ENCODE data around the gene ZFP36L1.

The ZFP36L1 gene

DNA sequence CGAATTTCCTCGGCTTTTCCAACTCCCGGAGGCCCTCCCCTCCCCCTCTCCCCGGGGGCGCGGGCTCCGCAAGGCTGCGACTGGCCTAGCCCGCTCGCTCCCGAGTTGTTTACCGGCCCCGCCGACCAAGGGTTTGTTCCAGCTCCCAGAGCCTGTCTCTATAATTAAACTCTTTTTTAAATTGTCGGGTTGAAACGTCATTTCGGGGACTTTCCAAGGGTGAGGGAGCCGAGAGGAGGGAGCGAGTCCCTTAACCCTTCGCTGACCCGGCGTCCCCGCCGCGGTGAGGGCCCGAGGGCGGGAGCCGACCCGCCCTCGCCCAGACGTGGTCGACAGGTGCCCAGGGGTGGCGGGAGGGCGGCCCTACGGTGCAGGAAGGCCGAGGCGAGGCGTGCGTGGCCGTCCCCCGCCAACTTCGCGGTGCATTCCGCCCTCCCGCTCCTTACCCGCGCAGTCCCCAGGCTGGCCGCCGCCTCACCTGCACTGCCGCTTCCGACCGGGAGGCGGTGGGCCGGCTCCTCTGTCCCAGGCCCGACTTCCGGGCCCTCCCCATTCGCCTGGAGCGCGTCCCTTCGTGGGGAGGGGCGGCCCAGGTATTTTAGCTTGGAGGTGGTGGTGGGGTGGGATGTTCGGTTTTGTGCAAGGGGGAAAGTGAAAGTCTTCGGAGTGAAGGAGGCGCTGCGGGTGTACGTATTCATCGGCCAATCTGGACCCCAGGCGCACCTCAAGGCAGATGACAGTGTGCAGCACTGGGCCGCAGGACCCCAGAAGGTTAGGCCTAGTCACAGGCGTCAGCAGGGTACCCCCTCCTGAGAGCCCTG is 2.9 kb upstream of the ZFP36L1 start:
- peak; percentile 45 to 61 for DNase-seq

DNA sequence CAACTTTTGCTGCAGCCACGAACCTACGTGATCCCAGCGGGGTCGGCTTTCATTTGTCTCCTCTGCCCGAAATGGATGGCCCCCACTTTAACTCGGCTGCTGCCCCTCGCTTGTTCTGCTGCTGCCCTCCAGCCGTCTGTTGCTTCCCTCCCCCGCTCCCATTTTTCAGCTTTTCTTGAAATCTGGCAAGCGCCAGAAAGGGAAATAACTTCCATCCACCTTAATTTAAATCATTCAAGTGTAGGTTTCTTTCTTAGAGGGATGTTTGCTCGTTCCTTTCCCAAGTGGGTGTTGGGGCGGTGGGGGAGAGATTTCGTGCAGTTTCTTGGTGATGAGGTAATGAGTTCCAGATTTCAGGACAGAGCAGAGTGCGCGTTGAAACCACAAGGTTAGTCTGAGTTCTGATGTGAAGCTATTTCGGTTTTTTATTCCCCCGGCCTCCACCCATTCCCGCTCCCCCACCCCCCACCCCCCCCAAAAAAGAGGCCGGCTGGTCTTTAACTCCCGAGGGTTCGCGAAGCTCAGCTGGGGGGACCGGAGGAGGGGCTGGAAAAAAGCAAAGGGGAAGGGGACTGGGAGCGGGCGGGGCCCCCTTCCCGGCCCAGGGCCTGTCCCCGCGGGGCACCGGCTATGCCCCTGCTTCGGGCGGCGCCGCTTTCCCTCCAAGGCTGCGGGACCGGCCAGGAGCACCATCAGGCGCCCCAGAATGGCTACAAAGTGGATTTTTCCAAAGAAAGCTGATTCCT is 2.2 kb upstream of the ZFP36L1 start:
- DNase-seq: peak in 1 of 2 donors; percentile 52

DNA sequence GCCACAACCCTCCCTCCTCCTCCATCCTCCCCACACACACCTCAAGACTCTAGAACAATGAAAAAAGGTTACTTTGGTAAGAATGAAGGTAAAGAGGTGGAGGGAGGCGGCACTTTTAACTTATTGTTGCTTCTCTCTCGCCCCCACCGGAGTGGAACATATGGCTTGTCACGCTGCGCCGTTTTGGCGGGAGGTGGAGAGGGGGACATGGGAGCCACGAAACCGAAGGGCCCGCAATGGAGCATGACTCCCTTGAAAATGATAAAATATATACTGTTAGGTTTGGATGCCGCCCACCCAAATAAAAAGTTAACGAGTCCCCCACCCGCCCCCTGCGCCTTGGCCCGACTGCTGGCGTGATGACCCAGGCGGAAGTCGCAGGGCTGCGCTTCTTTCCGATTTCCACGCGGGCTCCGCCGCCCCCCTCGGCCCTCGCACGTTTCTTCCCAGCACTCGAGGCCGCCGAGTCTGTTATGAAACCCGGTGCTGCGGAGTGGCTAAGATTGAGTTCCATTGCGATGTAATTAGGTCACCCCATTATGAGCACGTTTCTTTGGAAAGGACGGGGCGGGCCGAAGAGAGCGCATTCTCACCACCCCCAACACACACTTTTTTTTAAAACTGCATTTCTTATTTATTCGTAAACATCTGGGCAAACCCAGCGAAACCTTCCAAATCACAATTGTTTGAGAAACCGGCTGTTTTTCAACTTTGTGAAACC is 1.4 kb upstream of the ZFP36L1 start:
- DNase-seq: peak; percentile 22 to 36

DNA sequence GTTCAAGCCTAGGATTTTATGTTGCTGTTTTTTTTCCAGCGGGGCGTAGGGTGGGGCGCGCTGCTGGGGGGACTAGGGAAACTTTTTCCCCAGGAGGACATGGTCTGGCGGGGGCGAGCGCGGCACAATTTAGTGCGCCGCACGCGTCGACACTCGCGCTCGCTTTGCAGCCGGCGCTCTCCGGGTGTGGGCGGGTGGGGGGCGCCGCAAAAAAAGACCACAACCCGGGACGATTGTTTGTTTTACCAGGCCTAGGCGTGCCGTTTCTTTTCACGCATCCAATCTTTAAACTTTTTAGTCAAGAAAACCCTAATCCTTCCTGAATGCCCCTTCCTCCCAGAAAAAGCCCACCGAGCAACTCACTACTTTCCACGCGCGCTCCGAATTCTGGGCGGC is 865 bp upstream of the ZFP36L1 start:
- no peak for DNase-seq

DNA sequence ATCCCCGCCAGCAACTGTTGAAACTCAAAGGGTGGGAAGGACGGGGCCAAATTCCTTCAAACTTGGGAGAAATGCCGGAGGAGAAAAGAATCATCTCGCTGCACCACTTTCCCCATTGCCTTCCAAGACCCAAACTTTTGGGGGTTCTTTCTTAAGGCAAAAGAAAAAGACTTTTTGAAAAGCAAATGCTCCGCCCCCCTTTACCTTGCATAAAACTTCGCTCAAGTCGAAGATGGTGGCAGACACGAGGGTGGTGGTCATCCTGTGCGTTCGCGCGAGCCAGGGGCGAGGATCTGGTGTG is 239 bp downstream of the ZFP36L1 start:
- DNase-seq: no peak

DNA sequence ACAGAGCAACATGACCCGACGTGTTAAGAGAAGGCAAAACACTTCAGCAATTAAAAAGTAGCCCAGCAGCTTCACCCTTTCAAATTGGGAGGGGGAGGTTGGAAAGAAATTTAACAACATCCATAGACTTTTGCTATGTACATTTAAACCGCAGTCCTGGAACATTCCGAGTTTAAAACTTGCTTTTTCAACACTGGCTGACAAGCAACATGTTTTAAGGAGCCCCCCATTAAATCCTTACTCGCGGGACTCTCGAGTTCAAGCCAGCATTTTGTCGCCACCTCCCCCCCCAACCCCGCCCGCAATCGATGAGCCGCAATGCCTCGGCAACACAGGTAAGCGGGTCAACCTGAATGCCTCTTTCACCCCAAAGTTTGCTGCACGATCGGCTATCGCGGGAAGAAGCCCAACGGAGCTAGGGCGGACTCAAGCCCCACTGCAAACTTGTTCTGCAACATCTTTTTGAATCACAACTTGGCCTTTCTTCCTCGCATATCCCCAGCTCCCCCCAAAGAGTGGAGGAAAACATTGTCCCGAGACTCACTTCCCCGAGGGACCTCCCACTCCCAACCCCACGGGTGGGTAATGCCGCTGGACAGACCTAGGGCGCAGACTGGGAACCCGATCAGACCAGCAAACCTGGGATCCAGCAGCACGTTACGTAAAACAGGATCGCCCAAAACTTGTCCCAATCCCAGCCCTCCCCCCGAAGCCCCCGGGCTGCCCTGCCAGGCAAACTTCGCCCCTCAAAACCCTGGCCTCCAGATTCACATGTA is 777 bp downstream of the ZFP36L1 start:
- DNase-seq: no peak

DNA sequence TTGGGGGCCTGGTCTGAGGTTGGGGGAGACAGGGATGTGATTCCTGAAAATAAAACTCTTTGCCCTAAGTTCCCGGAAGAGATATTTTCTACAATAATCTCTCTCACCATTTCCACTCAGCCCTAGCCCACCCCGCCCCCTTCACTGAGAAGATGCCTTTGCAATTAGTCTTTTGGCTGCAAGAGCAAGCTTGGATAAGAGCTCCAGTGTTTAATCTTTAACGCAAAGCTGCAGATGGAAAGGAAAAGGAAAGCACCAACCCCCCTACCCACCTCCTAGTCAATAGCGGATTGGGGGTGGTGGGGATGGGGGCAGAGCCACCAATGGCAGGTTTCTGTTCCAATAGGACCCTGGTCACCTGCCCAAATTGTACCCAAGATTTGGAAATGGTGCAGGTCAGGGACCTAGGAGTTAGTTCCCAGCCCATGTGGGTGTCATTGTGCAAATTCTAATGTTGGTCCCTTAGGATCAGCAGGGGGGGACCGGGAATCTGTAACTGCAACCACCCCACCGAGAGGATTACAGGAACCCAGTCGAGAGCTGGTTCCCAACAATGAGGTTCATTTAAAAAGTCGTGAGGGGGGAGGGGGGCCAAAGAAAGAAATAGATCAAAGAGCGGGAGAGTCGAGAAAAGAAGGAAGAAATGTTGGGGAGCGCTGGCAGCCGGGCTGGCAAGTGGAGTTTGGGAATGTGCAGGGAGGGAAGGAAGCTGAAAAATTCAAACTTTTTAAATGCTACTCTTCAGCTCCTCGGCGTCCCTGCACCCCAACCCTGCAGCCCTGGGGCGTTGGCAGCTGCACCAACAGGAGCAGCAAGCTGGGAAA is 1.6 kb downstream of the ZFP36L1 start:
- DNase-seq: no peak

DNA sequence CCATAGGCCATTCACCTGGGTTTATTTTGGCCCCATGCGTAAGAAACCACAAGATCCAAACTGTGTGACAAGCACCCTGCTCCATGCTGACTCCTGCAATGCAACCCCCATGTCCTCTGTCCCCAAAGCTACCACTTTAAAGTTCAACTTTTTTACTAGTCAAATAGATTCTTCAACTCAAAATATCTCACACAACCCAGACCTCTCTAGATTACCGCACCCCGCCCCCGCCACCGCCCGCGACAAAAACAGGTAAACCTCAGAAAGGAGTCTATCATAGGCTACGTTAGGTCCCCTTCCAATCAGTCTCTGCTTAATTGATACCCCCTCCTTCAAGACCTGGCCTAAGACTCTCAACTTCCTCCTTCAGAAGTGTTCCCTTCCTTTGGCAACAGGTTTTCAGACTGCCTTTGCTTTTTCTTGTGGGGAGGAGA is 2.2 kb downstream of the ZFP36L1 start:
- DNase-seq: no peak

DNA sequence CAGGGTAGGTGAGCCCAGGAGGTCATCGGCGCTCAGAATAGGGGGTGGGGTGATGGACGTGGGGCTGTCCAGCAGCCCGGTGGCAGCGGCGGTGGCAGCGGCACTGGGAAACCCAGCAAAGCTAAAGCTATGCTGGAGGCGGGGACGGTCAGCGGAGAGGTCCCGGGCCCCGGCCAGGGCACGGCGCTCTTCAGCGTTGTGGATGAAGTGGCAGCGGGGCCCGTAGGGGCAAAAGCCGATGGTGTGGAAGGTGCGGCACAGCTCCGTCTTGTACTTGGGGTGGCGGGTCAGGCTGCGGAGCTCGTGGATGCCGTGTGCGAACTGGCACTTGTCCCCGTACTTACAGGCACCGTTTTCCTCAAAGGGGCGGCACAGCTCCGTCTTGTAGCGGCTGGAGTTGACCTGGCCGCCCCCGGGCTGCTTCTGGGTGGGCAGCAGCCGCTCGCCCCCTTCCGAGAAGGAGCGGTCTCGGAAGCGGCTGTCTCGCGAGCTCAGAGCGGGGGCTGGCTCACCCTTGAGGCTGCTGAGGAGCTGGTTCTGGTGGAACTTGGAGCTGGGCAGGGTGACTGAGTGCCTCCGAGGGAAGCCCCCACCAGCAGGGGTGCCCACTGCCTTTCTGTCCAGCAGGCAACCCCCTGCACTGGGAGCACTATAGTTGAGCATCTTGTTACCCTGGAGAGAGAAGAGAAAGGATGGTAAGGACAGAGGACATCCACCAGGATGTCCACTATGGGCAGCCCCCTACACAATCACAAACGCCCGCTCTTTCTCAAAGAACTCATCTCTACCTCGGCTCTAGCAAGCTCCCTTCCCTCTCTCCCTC is 2.8 kb downstream of the ZFP36L1 start:
- DNase-seq: no peak

DNA sequence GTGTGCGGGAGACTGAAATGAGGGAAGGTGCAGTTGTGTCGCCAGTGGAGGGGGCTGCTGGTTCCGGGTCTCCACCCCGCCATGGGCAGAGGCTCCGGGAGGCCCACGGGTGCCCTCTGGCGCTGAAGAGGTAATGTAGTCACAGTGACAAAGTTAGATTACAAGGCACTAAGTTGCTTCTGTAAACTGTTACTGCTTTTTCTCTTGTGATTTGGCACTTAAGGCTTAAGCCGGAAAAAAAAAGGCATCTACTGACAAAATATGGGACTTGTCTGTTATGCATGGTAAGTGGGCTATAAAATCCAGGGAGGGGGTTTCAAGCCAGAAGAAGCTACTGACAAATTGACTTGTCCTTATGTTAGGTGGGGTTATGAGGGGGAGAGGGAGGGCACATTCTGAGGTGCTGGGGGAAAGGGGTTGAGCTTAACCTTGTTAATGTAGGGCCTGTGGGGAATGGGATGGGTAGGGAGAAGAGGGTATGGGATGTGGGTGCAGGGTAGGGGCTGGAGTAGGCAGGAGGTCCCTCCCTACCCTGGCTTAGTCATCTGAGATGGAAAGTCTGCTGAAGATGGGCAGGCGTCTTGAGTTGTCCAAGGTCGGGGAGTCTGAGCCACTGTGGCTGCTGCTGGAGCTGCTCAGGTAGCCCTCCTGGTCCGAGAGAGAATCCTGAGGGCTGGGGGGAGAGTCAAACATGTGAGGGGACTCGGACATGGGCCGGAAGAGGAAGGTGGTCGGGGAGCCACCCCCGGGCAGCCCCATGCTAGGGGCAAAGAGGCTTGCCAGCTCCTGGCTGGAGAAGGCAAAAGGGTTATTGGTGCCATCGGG is 3.7 kb downstream of the ZFP36L1 start:
- DNase-seq: peak; percentile 60 to 78

DNA sequence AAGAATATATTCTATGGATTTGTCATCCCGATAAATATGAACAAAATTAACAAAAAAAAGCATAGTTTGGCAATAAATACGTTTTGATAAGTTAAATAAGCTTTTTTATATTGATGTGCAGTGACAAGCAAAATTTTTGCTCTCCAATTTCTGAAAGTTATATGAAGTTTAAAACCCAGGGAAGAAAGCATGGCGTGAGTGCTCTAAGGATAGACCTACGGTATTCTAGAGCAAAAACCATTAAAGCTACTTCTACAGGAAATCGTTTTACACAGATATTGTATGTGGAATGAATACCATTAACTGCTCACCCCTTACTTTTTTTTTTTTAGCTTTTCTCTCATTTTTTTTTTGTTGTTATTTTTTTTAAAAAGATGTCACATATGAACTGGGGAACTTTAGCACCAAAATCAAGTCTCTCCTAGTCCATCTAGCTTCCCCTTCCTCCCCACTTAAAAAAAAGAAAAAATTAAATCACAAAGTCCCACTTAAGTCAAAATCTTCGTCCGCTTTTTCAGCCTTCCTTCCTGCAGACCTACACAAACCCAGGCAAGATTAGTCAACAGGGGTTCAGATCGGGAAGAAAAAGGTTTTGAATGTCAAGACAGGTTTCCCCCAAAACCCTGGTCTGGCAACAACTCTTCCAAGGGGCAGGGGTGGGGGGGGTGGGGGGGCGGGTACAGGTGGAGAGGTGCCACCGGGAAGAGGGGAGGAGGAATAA is 4.4 kb downstream of the ZFP36L1 start:
- no peak for DNase-seq

DNA sequence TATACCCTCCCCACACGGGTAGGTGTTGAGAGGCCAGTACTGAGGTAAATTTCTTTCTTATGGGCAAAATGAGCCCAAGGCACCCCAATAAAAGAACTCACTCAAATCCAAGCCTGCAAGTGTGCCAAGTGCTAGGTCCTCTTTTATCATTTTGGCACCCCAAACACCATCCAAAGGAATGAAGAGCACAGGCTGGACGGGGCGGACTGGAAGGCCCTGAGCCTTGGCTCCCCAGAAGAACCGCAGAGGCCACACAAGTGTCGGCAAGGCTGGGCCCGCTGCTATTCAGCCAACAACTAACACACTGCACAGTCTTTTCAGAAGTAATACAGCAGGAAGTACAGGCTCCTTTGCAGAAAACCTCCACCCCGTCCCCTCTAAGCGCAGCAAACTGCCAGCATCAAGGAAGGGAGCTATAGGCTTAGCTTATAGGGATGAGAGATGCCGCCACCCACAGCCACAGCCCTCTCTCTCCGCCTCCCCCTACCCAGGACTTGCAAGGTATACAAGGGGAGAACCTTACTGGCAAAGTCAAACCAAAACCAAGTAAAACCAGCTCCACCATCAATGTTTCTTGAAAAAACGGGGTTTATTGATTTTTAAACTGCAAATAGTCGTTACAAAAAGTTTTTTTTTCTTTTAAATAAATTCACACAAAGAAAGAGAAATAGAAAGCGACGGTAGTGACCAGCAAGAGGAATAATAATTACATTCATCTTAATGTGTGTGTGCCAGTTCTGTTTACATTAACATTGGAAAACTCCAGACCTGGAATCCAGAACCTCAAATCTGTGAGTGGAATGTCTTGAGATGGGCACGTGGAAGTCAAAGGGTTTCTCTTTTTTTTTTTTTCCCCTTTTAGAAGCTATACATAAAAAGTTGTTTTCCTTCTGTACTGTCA is 5.5 kb downstream of the ZFP36L1 start:
- peak in 1 of 2 donors; percentile 58 for DNase-seq

DNA sequence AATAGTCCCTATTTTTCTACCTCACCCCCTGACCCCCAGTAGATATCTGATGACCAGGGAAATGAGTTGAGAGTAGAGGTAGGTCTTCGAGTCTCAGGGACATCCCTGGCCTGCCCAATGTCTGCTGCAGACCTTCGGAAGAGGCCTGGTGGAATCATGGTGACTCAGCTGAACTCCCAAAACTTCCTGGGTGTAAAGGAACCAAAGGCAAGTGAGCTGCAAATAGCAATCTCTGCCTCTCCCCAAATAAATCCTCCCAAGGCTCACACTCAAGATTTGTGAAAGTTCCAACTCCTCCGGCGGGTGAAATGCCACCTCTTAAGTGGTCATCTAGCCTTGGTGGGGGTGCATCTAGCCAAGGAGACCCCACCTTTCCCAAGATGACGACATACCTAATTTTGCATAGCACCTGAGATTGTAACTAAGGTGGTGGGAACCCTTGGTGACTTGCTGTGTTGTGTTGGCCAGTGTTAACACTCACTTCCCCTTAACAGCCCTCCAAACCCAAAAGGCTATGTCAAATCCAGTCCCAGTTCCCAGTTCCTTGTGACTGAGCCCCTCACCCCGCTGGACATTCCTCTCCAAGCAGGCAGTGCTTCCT is 6.3 kb downstream of the ZFP36L1 start:
- no peak for DNase-seq

DNA sequence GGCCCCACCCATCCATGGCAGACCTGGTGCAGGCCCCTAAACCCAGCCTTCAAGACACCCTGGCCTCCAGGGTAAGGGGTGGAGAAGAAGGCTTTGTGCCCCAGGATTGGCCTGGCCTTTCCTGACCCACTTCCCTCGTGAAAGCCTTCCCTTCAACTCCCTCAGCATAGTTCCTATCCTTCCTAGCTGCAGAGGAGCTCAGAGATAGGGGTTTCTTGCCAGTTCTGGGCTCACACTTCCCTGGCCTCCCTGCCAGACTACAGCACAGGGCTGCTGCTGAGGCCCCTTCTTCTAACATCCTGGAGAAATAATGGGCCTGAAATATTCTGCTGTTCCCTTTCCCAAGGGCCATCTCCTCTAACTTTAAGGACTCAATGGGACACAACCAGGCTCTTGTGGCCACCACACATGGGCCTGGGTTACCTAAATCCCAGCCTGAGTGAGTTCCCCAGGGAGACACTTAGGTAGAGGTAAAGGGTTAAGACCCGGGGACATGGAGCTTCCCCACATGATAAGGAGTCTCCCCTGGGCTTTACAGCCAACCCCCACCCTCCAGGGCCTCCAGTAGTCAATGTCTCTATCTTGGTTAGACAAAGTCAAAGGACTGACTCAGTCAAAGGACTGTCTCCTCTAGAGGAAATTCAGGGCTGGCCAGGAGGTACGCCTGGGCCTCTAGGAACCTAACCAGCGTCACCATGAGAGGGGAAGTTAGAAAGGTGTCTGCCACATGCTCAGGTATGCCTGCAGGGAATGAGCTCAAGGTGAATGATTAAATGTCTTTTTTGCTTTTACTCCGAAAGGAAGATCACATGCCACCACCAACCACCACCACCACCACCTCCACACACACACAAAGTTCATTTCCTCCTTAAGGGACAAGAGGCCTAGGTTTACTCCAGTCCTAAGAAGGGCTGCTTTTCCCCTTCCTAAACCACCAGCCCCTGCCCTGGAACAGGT is 7.1 kb downstream of the ZFP36L1 start:
- no peak for DNase-seq

DNA sequence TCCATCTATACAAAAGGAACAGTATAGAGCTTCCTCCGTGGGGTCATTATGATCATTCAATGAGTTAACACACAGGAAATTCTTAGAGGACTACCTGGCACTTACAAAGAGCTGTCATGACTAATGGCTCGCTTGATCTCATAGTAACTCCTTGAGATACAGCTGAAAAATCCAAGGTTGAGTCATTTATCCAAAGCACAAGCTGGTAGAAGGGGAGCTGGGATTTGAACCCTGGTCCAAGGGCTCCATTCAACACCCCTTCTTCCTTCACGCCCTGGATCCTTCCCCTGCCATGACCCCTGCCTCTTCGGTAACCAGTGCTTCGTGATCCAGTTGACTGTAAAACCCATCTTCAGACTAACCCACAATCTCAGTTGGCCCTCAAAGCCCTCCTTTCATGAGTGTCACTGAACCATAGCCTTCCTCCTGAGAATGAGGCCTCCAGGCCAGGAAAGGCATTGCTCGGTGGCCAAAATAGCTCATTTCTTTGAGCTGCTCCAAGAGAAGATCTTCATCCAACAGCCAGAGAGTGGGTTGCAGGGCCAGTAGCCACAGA is 7.8 kb downstream of the ZFP36L1 start:
- DNase-seq: no peak

DNA sequence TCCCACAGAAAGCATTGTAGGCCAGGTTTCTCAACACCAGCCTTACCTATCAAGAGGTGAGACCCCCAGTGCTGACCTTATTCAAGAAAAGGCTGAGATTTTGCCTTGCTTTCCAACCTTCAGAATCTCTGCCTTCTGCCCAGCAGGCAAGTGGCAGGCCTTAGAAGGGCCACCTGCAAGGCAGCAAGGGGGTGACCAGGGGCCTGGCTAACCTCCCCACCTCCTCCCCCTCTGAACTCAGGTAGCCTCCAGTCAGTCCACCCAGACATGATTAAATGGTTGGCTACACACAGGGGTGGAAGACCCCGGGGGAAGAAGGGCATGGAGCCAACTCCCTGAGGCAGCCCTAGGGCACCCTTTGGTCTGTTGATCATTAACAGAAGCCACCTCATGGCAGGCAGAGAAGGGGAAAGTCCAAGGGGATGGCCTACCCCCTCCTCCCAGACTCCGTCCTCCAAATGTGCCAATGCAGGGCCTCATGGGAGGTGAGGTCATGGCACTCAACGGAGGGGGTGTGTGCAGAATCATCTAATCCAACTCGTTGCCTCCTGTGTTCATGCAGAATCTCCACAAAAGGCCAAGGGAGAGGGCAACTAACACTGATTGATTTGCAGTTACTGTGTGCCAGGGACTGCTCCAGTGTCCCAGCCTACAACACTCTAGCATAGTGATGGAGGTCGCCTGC is 8.5 kb downstream of the ZFP36L1 start:
- no peak for DNase-seq

Measured in hippocampal formation (tissue), 2 donors.